ENCODE measurements around the gene BBS2.

Gene BBS2

GRCh38 chr16:56549744-56550385 is 30.0 kb upstream of the BBS2 start:
- H3K27me3 ChIP-seq (ENCODE audit: control insufficient read depth, insufficient read depth, low read length, poor library complexity, severe bottlenecking), result no peaks in the 10 kb centered on the region
- H3K27ac ChIP-seq (ENCODE audit: insufficient read depth, low read depth, low read length, poor library complexity, severe bottlenecking), result no peak overlapping the region
- H3K9me3 ChIP-seq (ENCODE audit: control insufficient read depth, low read length), result no peaks in the 10 kb centered on the region
- no peaks in the 10 kb centered on the region for H3K36me3 ChIP-seq (ENCODE audit: control insufficient read depth, insufficient read depth, low read length)
- peaks cover 14% of the 10 kb centered on the region for H3K4me1 ChIP-seq (ENCODE audit: control insufficient read depth, insufficient read depth, low read length)
- H3K4me3 ChIP-seq (ENCODE audit: insufficient read depth, low read depth, low read length), result no peak overlapping the region
- 90 to 98% methylated on average over 5 of the region's 5 CpGs for WGBS, 2 experiments

- H3K9me3 ChIP-seq (ENCODE audit: control insufficient read depth, low read length), result no peaks in the 10 kb centered on the region
- H3K36me3 ChIP-seq (ENCODE audit: control insufficient read depth, insufficient read depth, low read length), result no peaks in the 10 kb centered on the region
- H3K4me1 ChIP-seq (ENCODE audit: control insufficient read depth, insufficient read depth, low read length), result peaks cover 14% of the 10 kb centered on the region
- H3K27me3 ChIP-seq (ENCODE audit: control insufficient read depth, insufficient read depth, low read length, poor library complexity, severe bottlenecking), result no peaks in the 10 kb centered on the region
- H3K4me3 ChIP-seq (ENCODE audit: insufficient read depth, low read depth, low read length), result no peak overlapping the region
- H3K27ac ChIP-seq (ENCODE audit: insufficient read depth, low read depth, low read length, poor library complexity, severe bottlenecking), result no peak overlapping the region
These were observed 29.3 kb upstream of the BBS2 start for GRCh38 chr16:56549161-56549560.

- no peak overlapping the region for H3K4me3 ChIP-seq (ENCODE audit: insufficient read depth, low read depth, low read length)
- no peaks in the 10 kb centered on the region for H3K27me3 ChIP-seq (ENCODE audit: control insufficient read depth, insufficient read depth, low read length, poor library complexity, severe bottlenecking)
- WGBS, 2 experiments, result 69 to 73% methylated on average over 4 of the region's 4 CpGs
- H3K9me3 ChIP-seq (ENCODE audit: control insufficient read depth, low read length), result no peaks in the 10 kb centered on the region
- H3K36me3 ChIP-seq (ENCODE audit: control insufficient read depth, insufficient read depth, low read length), result no peaks in the 10 kb centered on the region
- H3K27ac ChIP-seq (ENCODE audit: insufficient read depth, low read depth, low read length, poor library complexity, severe bottlenecking), result peak overlapping the region; percentile 81
- H3K4me1 ChIP-seq (ENCODE audit: control insufficient read depth, insufficient read depth, low read length), result peaks cover 14% of the 10 kb centered on the region
These were observed 28.2 kb upstream of the BBS2 start for GRCh38 chr16:56547949-56548567.

GRCh38 chr16:56547120-56547948 is 27.5 kb upstream of the BBS2 start:
- Histone ChIP-seq H3K4me3 (ENCODE audit: insufficient read depth, low read depth, low read length) (no peak overlapping the region), H3K4me1 (ENCODE audit: control insufficient read depth, insufficient read depth, low read length) (peaks cover 14% of the 10 kb centered on the region), H3K27me3 (ENCODE audit: control insufficient read depth, insufficient read depth, low read length, poor library complexity, severe bottlenecking) (no peaks in the 10 kb centered on the region), H3K9me3 (ENCODE audit: control insufficient read depth, low read length) (no peaks in the 10 kb centered on the region), H3K27ac (ENCODE audit: insufficient read depth, low read depth, low read length, poor library complexity, severe bottlenecking) (peak overlapping the region; percentile 81), H3K36me3 (ENCODE audit: control insufficient read depth, insufficient read depth, low read length) (no peaks in the 10 kb centered on the region)
- WGBS, 2 experiments, result 8 to 9% methylated on average over 12 of the region's 12 CpGs

- WGBS, 2 experiments, result 79 to 87% methylated on average over 2 of the region's 2 CpGs
- Histone ChIP-seq H3K27me3 (ENCODE audit: control insufficient read depth, insufficient read depth, low read length, poor library complexity, severe bottlenecking) (no peaks in the 10 kb centered on the region), H3K4me3 (ENCODE audit: insufficient read depth, low read depth, low read length) (no peak overlapping the region), H3K36me3 (ENCODE audit: control insufficient read depth, insufficient read depth, low read length) (no peaks in the 10 kb centered on the region), H3K27ac (ENCODE audit: insufficient read depth, low read depth, low read length, poor library complexity, severe bottlenecking) (no peak overlapping the region), H3K4me1 (ENCODE audit: control insufficient read depth, insufficient read depth, low read length) (peaks cover 4% of the 10 kb centered on the region), H3K9me3 (ENCODE audit: control insufficient read depth, low read length) (no peaks in the 10 kb centered on the region)
These were observed 22.2 kb upstream of the BBS2 start for GRCh38 chr16:56542039-56542438.

- no peak overlapping the region for H3K27ac ChIP-seq (ENCODE audit: insufficient read depth, low read depth, low read length, poor library complexity, severe bottlenecking)
- H3K27me3 ChIP-seq (ENCODE audit: control insufficient read depth, insufficient read depth, low read length, poor library complexity, severe bottlenecking), result no peaks in the 10 kb centered on the region
- 91 to 95% methylated on average over 4 of the region's 4 CpGs for WGBS, 2 experiments
- H3K4me3 ChIP-seq (ENCODE audit: insufficient read depth, low read depth, low read length), result no peak overlapping the region
- no peaks in the 10 kb centered on the region for H3K36me3 ChIP-seq (ENCODE audit: control insufficient read depth, insufficient read depth, low read length)
- H3K9me3 ChIP-seq (ENCODE audit: control insufficient read depth, low read length), result no peaks in the 10 kb centered on the region
- H3K4me1 ChIP-seq (ENCODE audit: control insufficient read depth, insufficient read depth, low read length), result no peaks in the 10 kb centered on the region
These were observed 19.8 kb upstream of the BBS2 start for GRCh38 chr16:56539656-56540055.

GRCh38 chr16:56538331-56538730 is 18.5 kb upstream of the BBS2 start:
- H3K9me3 ChIP-seq (ENCODE audit: control insufficient read depth, low read length), result no peaks in the 10 kb centered on the region
- H3K36me3 ChIP-seq (ENCODE audit: control insufficient read depth, insufficient read depth, low read length), result no peaks in the 10 kb centered on the region
- H3K4me3 ChIP-seq (ENCODE audit: insufficient read depth, low read depth, low read length), result no peak overlapping the region
- no peaks in the 10 kb centered on the region for H3K27me3 ChIP-seq (ENCODE audit: control insufficient read depth, insufficient read depth, low read length, poor library complexity, severe bottlenecking)
- 85 to 96% methylated on average over 7 of the region's 7 CpGs for WGBS, 2 experiments
- no peaks in the 10 kb centered on the region for H3K4me1 ChIP-seq (ENCODE audit: control insufficient read depth, insufficient read depth, low read length)
- H3K27ac ChIP-seq (ENCODE audit: insufficient read depth, low read depth, low read length, poor library complexity, severe bottlenecking), result no peak overlapping the region

- WGBS, 2 experiments, result 88 to 90% methylated on average over 8 of the region's 8 CpGs
- H3K9me3 ChIP-seq (ENCODE audit: control insufficient read depth, low read length), result no peaks in the 10 kb centered on the region
- no peak overlapping the region for H3K27ac ChIP-seq (ENCODE audit: insufficient read depth, low read depth, low read length, poor library complexity, severe bottlenecking)
- no peaks in the 10 kb centered on the region for H3K36me3 ChIP-seq (ENCODE audit: control insufficient read depth, insufficient read depth, low read length)
- no peak overlapping the region for H3K4me3 ChIP-seq (ENCODE audit: insufficient read depth, low read depth, low read length)
- H3K27me3 ChIP-seq (ENCODE audit: control insufficient read depth, insufficient read depth, low read length, poor library complexity, severe bottlenecking), result no peaks in the 10 kb centered on the region
- H3K4me1 ChIP-seq (ENCODE audit: control insufficient read depth, insufficient read depth, low read length), result no peaks in the 10 kb centered on the region
These were observed 15.1 kb upstream of the BBS2 start for GRCh38 chr16:56534847-56535383.

- WGBS, 2 experiments, result 75% methylated on average over 4 of the region's 4 CpGs
- H3K9me3 ChIP-seq (ENCODE audit: control insufficient read depth, low read length), result no peaks in the 10 kb centered on the region
- no peak overlapping the region for H3K27ac ChIP-seq (ENCODE audit: insufficient read depth, low read depth, low read length, poor library complexity, severe bottlenecking)
- no peaks in the 10 kb centered on the region for H3K27me3 ChIP-seq (ENCODE audit: control insufficient read depth, insufficient read depth, low read length, poor library complexity, severe bottlenecking)
- no peaks in the 10 kb centered on the region for H3K36me3 ChIP-seq (ENCODE audit: control insufficient read depth, insufficient read depth, low read length)
- H3K4me3 ChIP-seq (ENCODE audit: insufficient read depth, low read depth, low read length), result no peak overlapping the region
- no peaks in the 10 kb centered on the region for H3K4me1 ChIP-seq (ENCODE audit: control insufficient read depth, insufficient read depth, low read length)
These were observed 12.9 kb upstream of the BBS2 start for GRCh38 chr16:56532714-56533113.

- 90 to 96% methylated on average over 1 of the region's 1 CpG for WGBS, 2 experiments
- H3K9me3 ChIP-seq (ENCODE audit: control insufficient read depth, low read length), result no peaks in the 10 kb centered on the region
- H3K4me1 ChIP-seq (ENCODE audit: control insufficient read depth, insufficient read depth, low read length), result no peaks in the 10 kb centered on the region
- H3K27ac ChIP-seq (ENCODE audit: insufficient read depth, low read depth, low read length, poor library complexity, severe bottlenecking), result no peak overlapping the region
- peaks cover 3% of the 10 kb centered on the region for H3K27me3 ChIP-seq (ENCODE audit: control insufficient read depth, insufficient read depth, low read length, poor library complexity, severe bottlenecking)
- no peaks in the 10 kb centered on the region for H3K36me3 ChIP-seq (ENCODE audit: control insufficient read depth, insufficient read depth, low read length)
- no peak overlapping the region for H3K4me3 ChIP-seq (ENCODE audit: insufficient read depth, low read depth, low read length)
These were observed 11.0 kb upstream of the BBS2 start for GRCh38 chr16:56530872-56531271.
